Nephron (organoid): ENCODE measurements around the gene PHRF1.
A peak's percentile ranks its signal among the peaks of the same experiment; 100 is the strongest.

Experiments
- H3K27ac Mint-ChIP-seq, 3 experiments: 2 replicates each; pipeline ENCODE4 v1.8.0; 2020; ENCODE audit warnings: mixed read lengths in 3 of 3, mild to moderate bottlenecking in 2 of 3, moderate library complexity in 1 of 3
- H3K27me3 Mint-ChIP-seq: 2 replicates; pipeline ENCODE4 v1.8.0; 2021; ENCODE audit warnings: low read depth, mild to moderate bottlenecking, moderate library complexity, mixed read lengths
- H3K36me3 Mint-ChIP-seq: 2 replicates; pipeline ENCODE4 v1.8.0; 2020; ENCODE audit warnings: low read depth, mixed read lengths
- H3K4me1 Mint-ChIP-seq: 2 replicates; pipeline ENCODE4 v1.8.0; 2020; ENCODE audit warnings: mixed read lengths
- H3K4me3 Mint-ChIP-seq, 3 experiments: 2 replicates each; pipeline ENCODE4 v1.8.0; 2020; ENCODE audit warnings: mild to moderate bottlenecking in 3 of 3, mixed read lengths in 3 of 3, moderate library complexity in 2 of 3
- H3K9me3 Mint-ChIP-seq: 2 replicates; pipeline ENCODE4 v1.8.0; 2020; ENCODE audit warnings: mixed read lengths
- TF ChIP-seq, protein P1 (sequence below), 3 experiments: fragments of 200-600 bp; sonication (generic); IDR thresholded peaks; one replicate each; pipeline ENCODE4 v1.5.0; 2021; ENCODE audit warnings: antibody characterized with exemption in 3 of 3; ENCODE audit not compliant: unreplicated experiment in 3 of 3

The PHRF1 gene

DNA sequence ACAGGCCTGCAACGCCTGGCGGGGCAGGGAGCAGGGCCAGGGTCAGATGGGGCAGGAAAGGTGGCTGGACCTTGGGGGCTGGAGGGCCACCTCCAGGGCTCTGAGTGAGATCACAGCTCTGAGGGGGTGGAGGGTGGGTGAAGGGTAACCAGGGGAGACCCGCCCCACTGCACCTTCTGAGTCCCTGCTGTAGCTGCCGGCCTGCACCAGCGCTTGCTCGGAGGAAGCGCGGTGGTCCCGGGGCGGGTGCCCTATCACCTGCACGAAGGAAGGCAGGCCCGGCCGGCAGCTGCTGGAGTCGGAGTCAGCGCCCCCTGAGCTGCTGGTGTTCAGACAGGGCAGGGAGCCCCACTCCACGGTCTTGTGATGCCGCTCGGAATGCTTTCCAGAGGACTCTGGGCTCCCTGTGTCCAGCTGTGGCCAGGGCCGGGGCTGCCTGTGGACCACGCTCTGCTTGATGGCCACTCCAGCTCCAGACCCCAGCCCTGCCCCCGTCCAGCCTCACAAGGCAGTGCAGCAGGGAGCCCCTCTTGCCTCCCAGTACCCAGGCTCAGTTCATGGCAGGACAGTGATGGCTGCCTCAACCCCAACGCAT lies 19.5 kb upstream of the PHRF1 start:
- H3K4me1 Mint-ChIP-seq: peaks cover 5% of the 10 kb centered on the region
- no peaks in the 10 kb centered on the region for H3K36me3 Mint-ChIP-seq
- H3K27me3 Mint-ChIP-seq: peaks cover 52% of the 10 kb centered on the region
- no peaks in the 10 kb centered on the region for H3K9me3 Mint-ChIP-seq
- TF ChIP-seq, protein P1, sequence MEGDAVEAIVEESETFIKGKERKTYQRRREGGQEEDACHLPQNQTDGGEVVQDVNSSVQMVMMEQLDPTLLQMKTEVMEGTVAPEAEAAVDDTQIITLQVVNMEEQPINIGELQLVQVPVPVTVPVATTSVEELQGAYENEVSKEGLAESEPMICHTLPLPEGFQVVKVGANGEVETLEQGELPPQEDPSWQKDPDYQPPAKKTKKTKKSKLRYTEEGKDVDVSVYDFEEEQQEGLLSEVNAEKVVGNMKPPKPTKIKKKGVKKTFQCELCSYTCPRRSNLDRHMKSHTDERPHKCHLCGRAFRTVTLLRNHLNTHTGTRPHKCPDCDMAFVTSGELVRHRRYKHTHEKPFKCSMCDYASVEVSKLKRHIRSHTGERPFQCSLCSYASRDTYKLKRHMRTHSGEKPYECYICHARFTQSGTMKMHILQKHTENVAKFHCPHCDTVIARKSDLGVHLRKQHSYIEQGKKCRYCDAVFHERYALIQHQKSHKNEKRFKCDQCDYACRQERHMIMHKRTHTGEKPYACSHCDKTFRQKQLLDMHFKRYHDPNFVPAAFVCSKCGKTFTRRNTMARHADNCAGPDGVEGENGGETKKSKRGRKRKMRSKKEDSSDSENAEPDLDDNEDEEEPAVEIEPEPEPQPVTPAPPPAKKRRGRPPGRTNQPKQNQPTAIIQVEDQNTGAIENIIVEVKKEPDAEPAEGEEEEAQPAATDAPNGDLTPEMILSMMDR (IDR thresholded peaks at IDR 0.05; ENCODE audit: unreplicated experiment in 3 of 3): no peak
- H3K4me3 Mint-ChIP-seq: peak overlapping the region; percentile 42 to 51 (median 46)
- H3K27ac Mint-ChIP-seq: no peak overlapping the region

DNA sequence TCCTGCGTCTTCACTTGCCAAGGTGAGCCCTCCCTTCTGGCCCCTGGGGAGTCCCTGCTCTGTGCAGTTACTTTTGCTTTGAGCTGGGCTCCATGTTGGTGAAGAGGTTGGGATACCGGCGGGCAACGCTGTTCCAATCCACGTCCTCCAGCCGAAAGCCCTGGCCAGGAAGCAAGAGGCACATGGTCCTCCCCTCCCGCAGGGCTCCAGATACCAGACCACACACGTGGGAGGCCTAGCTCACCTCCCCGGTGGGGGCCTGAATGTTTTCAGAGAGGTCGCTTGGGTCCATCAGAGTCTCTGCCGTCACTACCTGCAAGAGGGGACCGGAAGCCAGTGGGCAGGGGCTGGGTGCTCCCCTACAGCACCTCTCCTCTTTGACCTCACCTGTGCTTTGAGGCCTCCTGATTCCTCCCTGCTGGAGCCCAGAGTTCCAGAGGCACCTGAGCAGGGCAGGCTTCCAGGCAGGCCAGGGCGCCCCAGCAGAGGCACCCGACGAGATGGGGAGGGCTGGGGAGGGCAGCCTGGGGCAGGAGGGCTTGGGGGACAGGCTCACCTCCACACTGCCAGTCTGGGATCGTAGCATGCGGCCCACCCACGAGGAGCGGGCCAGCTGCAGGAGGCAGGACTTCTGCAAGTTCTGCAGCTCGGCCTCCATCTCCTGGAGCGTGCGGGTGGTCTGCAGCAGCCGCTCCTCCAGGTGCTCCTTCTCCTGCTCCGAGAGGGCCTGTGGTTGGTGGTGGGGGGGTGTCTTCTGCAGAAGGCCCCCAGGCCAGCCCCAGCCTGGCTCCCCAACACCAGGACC lies 18.7 kb upstream of the PHRF1 start:
- peaks cover 52% of the 10 kb centered on the region for H3K27me3 Mint-ChIP-seq
- no peak overlapping the region for H3K27ac Mint-ChIP-seq
- no peaks in the 10 kb centered on the region for H3K36me3 Mint-ChIP-seq
- peak overlapping the region; percentile 26 to 46 (median 42) for H3K4me3 Mint-ChIP-seq
- TF ChIP-seq, protein P1 (IDR thresholded peaks at IDR 0.05; ENCODE audit: unreplicated experiment in 3 of 3): no peak
- H3K9me3 Mint-ChIP-seq: no peaks in the 10 kb centered on the region
- peaks cover 5% of the 10 kb centered on the region for H3K4me1 Mint-ChIP-seq

DNA sequence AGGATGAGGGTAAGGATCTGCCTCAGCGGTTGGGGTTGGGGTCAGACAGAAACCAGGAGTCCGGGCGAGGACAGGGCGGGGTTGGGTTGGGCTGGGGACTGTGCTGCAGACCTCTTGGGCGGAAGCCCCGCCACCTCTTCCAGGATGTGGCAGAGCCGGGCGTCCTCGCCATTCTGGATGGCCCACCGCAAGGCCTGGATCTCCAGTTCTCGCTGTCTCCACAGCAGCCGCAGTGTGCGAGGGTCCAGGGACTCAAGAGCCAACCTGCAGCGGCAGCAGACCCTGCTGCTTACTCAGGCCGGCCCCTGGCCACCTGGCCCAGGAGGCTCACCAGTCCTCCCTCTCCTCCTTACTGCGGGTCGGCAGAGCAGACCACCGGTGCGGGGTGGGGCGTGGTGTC lies 17.8 kb upstream of the PHRF1 start:
- TF ChIP-seq, protein P1 (IDR thresholded peaks at IDR 0.05; ENCODE audit: unreplicated experiment in 3 of 3): no peak
- Mint-ChIP-seq H3K4me3 (no peak overlapping the region), H3K36me3 (no peaks in the 10 kb centered on the region), H3K27me3 (peaks cover 47% of the 10 kb centered on the region), H3K27ac (no peak overlapping the region), H3K4me1 (peaks cover 5% of the 10 kb centered on the region), H3K9me3 (no peaks in the 10 kb centered on the region)

DNA sequence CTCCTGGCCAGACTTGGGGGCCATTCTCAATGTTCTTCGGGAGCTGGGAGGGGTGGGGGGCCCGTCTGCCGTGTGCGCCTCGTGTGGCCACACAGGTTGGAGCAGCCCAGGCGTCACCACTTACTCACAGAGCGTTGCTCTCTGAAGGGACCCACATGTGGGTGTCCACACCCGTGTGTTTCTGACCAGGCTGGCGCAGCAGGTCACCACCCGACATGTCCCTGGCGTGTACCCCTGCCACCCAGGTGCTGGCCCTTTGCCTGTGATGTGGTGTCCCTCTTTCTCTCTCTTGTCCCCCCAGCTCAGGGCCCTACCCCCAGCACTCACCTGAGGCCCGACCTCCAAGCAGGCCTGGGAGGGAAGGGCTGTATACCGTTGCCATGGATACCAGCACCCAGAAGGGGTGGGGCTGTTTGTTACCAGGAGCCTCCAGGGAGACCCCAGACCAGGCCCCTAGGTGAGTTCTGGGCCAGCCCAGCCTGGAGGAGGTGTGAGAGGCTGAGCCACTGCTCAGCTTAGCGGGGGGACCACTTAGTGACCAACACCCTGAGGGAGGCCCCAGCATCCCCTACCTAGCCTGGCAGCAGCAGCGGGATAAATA lies 17.1 kb upstream of the PHRF1 start:
- H3K36me3 Mint-ChIP-seq: no peaks in the 10 kb centered on the region
- H3K4me3 Mint-ChIP-seq: no peak overlapping the region
- no peaks in the 10 kb centered on the region for H3K9me3 Mint-ChIP-seq
- H3K27me3 Mint-ChIP-seq: peaks cover 41% of the 10 kb centered on the region
- H3K27ac Mint-ChIP-seq: no peak overlapping the region
- peaks cover 5% of the 10 kb centered on the region for H3K4me1 Mint-ChIP-seq
- TF ChIP-seq, protein P1 (IDR thresholded peaks at IDR 0.05; ENCODE audit: unreplicated experiment in 3 of 3): no peak

DNA sequence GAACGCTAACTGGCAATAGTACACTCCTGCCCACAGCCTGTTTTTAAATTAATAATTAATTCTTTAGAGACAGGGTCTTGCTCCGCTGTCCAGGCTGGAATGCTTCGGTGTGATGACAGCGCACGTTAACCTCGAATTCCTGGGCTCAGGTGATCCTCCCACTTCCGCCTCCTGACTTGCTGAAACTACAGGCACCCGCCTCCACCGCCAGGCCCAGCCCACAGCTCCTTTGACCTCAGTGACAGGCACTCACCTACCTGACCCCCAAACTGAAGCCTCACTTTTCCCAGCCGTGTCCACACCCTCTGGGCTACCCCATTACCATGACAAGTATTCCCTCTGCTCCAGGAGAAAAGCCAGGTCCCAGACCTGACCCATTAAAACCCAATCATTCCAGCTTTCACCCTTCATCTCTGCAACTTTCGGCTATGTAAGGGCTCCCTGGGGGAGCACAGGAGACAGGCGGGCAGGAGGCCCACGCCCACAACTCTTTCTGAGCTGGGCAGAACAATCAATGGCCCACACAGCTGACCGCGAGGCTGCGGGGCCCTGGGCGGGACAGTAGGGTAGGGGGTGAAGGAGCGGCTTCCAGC lies 16.5 kb upstream of the PHRF1 start:
- peaks cover 5% of the 10 kb centered on the region for H3K4me1 Mint-ChIP-seq
- peak overlapping the region; percentile 77 to 85 (median 82) for H3K4me3 Mint-ChIP-seq
- H3K27ac Mint-ChIP-seq: peak overlapping the region in 2 of 3 experiments; percentile 67 to 82
- H3K36me3 Mint-ChIP-seq: no peaks in the 10 kb centered on the region
- TF ChIP-seq, protein P1 (IDR thresholded peaks at IDR 0.05; ENCODE audit: unreplicated experiment in 3 of 3): no peak
- peaks cover 39% of the 10 kb centered on the region for H3K27me3 Mint-ChIP-seq
- no peaks in the 10 kb centered on the region for H3K9me3 Mint-ChIP-seq
